Brain pericyte (primary cell): ENCODE data around the gene LDOC1.
"Not testable (repeated sequence)": the region's sequence is repeated elsewhere in the genome, so short reads cannot be mapped to it uniquely, and the experiment has no call there.

Experiments used
- DNase-seq: peaks from one replicate; pipeline ENCODE4 v3.0.0-alpha.2; 2012; ENCODE audit warnings: low read depth, low spot score

LDOC1 gene

DNA sequence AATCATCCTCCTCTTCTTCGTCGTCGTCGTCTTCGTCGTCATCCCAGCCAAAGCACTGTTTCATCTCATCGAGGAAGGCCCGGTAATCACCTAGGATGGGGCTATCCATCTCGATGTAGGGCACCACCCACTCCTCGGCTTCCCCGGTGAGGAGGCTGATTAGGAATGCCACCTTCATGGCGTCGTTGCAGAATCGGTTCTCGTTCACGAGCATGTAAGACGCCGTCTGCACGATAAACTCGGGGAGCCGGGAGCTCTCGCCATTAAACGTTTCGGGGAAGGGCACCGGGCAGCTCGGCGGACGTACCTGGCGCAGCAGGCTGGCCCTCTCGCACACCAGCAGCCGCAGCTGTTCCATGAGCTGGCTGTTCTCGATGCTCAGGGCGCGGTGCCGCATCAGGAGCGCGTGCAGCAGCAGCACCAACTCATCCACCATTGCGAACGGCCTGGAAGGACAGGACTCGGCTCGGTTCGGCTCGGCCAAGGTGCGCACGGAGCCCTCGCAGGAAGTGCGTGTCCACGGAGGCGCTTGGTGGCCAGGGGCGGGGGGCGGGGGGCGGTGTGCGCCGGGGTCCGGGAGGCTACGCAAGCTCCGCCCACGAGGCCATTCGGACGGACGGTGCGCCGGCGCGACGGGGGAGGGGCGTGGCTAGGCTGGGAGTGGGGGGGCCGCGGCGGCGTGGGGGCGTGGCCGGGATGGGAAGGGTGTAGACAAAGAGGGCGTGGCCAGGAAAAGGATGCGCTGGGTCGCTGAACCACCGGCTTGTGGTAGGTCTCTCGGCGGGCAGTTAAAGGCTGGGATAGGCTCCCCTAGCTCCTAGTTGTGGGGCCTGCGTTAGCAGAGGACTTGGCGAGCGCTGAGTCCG lies at the start of gene LDOC1:
Gene LDOC1 (minus strand): TSS at position 544 of the 866 bp plus-strand sequence. CDS start 108 bp downstream, at position 436.
- DNase-seq, result peak; percentile 13

DNA sequence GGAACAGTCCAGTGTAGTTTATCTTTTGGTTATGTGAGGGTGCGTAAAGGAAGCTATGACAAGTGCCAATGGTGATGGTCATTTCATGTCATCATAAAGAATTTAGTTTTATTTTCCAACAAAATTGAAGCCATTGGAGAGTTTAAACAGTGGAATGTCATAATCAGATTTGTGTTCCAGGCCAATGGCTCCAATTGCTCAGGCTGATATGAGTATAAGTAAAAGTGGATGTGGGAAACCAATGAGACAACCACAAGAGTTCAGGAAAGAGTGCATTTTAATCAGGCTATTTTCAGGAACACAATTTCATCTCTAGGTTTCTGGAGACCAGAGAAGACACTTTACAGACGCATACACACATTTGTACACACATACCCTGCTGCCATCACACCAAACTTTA lies 44.7 kb upstream of the LDOC1 start:
- DNase-seq, result no peak

DNA sequence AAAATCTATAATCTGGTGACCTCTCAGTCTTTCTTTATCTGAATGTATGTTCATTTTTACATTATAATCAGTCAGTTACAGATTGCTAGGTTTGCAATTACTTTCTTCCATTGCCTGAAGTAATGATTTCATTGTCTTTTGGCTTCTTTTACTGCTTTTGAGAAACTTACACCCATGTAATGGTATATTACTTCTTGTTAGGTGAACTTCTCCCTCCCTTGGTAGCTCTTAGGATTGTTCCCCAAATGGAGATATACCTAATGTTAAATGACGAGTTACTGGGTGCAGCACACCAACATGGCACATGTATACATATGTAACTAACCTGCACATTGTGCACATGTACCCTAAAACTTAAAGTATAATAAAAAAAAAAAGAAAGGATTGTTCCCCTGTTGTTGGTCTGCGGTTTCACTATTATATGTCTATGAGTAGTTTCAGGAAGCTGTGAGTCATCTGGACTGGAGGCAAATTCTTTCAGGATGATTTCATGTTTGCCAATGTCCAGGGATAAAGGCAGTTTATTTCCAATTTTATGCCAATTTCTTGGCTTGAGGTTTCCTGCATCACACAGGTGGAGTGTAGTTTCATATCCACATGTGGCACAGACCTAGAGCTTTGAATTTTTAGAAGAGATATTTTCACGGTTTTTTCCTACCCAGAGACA lies 43.5 kb upstream of the LDOC1 start:
- DNase-seq, result no peak

DNA sequence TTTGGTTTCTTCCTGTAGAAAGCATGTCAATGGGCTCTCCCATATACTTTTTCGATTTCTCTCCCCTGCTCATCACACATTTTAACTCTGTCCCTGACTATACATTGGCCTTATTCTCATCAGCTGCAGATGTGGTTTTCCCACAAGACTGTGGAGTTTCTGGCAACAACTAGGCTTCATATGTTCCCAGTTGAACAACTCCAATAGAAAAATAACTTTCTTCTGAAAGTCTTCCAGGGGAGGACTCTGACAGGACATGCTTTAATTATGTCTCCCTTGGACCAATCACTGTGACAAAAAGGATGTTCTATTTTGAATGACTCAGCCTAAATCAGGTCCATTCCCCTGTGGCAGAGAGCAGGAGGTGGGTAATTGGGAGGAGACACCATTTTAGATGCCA lies 37.3 kb upstream of the LDOC1 start:
- DNase-seq, result no peak

DNA sequence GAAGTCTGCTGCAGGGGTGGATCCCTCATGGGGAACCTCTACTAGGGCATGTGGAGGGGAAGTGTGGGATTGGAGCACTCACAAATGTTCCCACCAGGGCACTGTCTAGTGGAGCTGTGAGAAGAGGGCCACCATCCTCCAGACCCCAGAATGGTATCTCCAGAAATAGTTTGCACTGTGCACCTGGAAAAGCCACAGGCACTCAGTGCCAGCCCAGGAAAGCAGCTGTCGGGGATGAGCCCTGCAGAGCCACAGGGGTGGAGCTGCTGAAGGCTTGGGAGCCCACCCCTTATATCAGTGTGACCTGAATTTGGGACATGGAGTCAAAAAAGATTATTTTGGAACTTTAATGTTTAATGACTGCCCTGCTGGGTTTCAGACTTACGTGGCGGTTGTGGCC lies 25.0 kb upstream of the LDOC1 start:
- DNase-seq, result no peak

DNA sequence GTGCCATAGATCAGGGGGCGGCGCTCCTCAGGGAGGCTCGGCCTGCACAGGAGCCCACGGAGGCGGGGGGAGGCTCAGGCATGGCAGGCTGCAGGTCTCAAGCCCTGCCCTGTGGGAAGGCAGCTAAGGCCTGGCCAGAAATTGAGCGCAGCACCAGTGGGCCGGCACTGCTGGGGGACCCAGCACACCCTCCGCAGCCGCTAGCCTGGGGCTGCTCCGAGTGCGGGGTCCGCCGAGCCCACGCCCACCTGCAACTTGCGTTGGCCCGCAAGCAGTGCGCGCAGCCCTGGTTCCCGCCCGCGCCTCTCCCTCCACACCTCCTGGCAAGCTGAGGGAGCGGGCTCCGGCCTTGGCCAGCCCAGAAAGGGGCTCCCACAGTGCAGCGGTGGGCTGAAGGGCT lies 11.6 kb upstream of the LDOC1 start:
- DNase-seq, result not testable (repeated sequence)

DNA sequence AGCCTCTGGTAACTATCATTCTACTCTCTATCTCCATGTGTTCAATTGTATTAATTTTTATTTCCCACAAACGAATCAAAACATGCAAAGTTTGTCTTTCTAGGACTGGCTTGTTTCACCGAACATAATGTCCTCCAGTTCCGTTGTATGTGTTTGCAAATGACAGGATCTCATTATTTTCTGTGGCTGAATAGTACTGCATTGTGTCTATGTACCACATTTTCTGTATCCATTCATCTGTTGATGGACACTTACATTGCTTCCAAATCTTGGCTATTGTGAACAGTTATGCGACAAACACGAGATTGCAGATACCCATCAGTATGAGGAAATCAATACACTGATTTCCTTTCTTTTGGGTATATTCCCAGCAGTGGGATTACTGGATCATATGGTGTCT lies 8.4 kb upstream of the LDOC1 start:
- DNase-seq, result no peak

DNA sequence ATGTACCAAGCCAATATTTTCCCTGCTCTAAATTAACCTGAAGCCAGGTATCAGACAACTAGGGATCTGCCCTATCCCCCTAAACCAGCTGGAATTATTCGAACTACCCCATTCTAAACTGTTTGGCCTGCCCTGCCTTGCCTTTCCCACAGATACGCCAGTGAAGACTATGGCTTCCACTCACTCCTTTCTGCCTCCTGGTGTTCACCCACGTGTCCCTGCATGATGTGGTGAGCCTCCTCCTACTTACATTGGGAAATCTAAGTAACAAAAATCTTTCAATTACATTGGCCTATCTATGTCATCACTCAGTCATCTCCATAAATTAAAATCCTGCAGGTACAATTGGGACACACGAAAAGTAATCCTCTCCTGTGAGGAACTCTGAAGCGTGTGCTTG lies 6.1 kb upstream of the LDOC1 start:
- no peak for DNase-seq

DNA sequence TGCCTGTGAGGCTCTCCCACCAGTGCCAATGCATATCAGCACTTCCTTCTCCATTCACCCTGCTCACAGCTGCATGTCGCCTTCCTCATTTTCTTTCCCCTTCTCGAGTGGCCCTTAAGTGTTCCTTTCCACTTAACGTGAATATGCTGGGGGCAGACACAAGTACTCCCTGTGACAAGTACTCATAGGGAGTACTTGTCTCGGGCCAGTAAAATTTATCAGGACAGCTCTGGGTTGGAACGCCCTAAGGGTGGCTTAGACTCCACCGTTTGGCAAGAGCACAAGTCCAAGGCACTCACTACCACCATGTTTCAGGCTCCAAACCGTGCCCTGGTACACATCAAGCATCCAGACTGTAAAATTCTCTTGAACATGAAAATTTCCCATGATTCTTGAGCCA lies 3.9 kb upstream of the LDOC1 start:
- DNase-seq, result no peak

DNA sequence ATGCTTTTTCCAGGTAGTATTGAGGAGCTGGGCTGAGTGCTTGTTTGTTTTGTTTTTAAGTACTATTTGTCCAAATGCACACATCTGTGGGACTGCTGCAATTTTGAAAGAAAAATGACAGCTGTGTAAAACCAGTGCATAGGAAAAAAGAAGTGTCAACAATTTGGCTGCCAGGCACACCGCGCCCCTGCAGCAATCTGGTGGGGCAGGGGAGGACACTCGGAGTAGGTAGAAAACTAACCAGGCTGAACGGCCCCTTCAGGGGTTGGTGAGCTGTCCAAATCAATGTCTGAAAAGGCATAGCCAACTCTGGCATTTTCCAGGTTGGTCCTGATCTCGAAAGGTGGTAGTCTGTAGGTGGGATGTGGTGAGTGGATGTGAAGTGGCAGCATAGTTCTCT lies 1.1 kb downstream of the LDOC1 start:
- DNase-seq, result no peak

DNA sequence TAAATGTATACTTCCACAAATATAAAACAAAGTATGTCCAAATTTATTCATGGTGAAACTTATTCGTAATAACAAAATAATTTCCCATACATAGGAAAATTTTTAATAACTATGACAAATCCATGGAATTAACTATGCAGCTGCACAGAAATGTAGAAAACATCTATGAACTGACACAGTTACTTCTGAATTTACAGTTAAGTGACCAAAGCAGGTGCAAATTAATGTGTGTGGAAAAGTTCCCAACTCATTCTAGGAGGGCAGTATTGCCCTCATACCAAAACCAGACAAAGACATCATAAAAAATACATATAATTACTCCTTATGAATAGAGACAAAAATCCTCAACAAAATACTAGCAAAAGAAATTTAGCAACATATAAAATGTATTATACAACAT lies 12.5 kb downstream of the LDOC1 start:
- DNase-seq, result no peak

DNA sequence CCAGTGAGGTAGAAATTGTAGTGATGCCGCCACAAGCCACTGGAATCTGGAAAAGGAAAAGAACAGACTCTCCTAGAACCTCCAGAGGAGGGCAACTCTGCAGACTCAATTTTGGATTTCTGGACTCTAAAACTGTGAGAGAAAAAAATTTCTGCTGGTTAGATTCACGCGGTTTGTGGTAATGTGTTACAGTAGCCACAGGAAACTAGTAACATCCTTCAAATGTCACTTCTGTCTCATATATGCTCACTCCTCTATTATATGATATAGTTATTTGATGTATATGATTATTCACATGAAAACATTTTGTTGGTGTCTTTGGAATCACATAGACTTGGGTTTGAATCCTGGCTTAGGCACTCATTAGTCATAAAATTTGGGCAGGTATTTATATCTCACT lies 18.8 kb downstream of the LDOC1 start:
- no peak for DNase-seq

DNA sequence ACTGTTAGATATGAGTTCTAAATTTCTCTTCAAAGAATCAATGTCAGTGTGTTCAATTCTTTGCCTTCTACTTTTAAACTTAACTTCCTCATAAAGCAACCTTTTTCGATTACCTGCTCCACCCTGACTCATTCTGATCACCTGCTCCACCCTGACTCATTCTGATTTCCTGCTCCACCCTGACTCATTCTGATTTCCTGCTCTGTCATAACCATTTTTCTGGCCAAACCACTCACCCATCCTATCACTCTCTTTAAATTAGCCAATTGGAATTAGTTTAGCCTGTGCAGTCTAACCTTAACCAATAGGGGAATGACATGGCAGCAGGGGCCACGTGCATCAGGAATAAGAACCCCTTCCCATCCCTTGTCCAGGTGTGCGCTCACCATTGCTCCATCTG lies 21.7 kb downstream of the LDOC1 start:
- not testable (repeated sequence) for DNase-seq

DNA sequence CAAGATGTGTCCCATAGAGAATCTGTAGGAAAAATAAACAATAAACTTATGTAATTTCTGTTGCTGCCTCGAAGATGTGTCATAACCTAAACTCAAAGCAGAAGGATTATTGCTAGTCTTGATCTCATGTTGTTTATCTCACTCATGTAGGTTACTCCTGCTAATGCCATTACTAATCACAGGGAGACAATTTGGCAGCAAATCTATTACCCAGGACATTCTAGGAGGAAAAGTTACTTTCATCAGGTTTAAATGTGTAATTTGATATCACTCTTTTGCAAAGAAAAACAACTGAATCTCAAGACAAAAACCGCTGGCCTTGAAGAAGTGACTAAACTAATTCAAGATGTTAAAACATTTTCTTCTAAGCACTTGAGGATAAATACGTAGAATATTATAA lies 34.0 kb downstream of the LDOC1 start:
- peak; percentile 1 for DNase-seq

DNA sequence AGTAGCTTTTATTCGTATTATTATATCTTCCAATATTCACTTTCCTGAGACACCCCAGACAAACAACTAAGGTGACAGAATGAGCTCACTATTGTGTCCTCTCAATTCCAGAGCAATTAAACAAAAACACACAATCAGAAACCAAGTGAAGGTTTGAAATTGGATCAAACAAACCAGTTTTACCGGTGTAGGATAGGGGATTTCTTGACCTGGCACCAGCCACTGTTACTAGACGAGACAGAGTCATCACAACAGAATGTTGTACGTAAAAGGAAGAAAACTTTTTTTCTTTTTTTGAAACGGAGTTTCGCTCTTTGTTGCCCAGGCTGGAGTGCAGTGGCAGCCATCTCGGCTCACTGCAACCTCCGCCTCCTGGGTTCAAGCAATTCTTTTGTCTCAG lies 43.7 kb downstream of the LDOC1 start:
- no peak for DNase-seq

DNA sequence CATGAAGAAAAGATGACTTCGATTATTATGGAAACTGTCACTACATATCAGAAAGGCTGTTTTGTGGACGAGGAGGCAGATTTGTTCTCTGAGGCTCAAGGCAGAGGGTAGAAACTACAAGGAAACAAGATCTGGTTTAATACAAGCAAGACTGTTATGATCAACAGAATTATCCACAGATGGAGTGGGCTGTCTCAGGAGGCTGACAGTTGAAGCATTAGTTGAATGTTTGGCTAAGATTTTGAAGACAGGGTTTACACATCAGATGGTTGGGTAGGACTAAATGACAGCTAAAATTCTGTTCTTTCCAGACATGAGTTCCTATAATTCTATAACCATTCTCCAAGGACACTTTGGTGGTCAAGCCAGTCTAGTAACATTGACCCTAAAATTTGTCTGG lies 49.8 kb downstream of the LDOC1 start:
- no peak for DNase-seq
